Limb (tissue), 2 donors: ENCODE measurements around the gene DIDO1.

Experiments
- DNase-seq, 2 donors: peaks; one replicate each; pipeline ENCODE4 v3.0.0-alpha.2; 2016; ENCODE audit errors: extremely low spot score in 2 of 2

DIDO1 gene

DNA sequence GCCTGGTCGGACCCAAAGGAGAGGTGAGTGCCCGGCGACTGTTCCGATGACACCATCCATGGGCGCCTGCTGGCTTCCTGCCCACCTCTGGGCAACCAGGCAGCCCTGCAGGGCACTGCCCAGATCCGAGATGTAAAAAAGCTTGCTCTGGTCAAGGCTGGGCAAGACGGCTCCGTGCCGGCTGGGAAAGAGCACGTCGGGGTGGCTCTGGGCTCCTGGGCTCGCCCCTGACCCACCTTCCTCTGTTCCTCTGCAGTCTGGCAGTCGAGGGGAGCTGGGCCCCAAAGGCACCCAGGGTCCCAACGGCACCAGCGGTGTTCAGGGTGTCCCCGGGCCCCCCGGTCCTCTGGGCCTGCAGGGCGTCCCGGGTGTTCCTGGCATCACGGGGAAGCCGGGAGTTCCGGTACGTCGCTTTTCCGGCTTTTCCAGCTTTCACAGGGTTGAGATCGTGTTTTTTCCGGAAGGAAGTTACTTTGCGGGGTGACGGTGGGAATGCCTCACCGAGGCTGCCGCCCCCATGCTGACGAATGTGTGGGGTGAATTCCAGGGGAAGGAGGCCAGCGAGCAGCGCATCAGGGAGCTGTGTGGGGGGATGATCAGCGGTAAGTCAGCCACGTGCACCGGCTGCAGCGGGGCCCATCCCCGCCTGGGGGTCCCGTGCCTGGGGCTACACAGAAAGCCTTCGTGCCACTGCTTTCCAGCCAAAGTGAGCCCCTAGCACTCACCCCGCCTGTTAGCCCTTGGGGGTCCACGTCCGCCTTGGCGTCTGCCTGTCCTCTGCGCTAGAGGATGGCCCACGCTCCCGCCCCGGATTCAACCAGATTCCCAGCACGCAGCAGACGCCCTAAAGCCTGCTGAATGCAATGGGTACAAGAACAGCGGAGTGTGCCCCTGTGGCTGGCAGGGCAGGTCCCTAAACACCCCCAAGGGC lies 90.1 kb downstream of the DIDO1 start:
- peak in 1 of 2 donors; percentile 56 for DNase-seq

DNA sequence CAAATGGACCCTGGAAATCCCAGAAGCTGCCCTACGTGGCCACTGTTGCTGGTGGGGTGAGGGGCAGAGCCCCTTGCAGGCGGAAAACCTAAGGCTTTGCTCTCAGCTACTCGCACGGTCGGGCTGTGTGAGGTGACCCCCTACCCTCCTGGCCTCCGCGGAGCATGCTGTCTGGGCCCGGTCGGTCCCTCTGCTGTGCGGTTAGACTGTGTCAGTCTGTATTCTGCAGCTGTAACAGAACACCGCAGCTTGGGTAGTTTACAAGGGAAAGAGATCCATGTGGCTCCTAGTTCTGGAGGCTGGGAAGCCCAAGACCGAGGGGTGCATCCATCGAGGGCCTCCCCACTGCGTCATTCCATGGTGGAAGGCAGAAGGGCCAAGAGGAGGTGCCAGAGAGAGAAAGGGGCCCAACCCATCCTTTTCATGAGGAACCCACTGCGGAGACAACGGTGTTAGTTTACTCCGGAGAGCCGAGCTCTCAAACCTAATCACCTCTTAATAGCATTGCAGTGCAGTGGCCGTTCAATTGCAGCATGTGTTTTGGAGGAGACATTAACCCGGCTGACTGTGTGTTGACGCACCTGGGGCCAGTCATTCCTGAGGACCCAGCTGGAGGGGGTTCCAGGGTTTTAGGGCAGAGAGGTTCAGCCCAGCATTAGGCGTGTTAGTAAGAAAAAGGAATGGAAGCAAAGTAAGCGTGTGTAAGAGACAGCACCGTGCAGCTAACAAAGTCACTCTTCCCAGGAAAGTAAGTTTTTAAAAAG lies 91.2 kb downstream of the DIDO1 start:
- no peak for DNase-seq

DNA sequence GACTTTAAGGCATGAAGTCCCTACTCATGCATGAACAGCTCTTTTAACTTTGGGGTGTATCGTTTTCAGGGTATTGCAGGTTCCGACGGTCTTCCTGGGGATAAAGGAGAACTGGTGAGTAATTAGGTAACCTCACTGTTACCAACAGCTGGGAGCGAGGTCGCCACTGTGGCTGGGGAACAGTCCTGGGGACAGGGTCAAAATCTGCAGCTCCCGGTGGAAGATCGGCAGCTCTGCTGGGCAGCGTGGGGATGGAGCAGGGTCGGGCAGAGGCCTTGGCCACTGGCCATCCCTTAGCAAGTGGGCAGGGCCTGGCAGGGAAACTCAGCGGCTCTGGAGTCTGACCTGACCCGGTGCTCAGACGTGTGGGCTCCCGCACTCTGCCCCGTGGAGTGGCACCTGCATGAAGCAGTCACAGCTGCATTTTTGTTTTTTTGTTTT lies 93.3 kb downstream of the DIDO1 start:
- DNase-seq: peak in 1 of 2 donors; percentile 32

DNA sequence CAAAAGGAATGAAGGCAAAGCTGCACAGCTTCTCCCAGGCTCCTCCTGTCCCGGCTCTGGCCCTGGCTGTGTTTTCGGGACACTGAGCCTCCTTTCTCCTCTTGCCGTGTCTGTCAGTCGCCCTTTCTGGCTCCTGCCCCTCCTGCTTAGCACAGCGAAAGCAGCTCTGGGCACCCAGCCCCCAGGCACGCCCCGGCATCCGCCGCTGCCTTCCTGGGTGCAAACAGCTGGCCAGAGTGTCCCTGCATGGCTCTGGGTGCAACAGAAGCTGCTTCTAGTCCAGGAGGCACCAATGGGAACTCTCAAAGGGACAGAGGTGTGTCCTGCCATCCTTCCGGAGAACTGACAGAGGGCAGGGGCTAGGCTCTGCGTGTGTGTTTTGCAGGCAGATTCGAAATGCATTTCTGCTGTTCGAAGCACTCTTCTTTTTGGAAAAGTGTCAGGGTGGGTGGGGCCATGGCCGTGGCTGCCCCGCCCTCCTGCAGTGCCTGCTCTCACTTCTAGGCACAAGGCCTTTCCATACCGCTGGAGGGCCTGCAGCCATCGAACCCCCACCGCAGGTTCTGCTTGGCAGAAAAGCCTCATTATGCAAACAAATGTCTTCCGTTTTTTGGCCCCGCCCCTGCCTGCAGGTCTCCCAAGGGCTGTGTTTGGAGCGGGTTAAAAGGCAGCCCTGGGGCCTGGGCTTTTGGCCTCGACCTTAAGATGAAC lies 93.9 kb downstream of the DIDO1 start:
- peak in 1 of 2 donors; percentile 45 for DNase-seq

DNA sequence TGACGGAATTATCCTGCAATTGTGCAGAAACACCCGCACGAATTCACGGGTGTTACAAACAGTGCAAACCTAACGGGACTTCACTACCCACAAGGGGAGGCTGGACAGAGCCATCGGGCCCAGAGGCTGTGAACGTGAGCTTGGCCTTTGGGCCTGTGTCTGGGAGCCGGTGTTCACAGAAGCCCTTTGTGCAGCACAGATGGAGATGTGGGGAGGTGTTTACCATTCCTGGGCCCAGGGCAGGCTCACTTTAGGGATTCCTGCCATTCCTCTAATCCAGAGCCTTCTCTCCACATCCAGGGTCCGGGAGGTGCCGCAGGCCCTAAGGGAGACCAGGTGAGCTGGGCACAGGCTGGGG lies 94.5 kb downstream of the DIDO1 start:
- DNase-seq: peak in 1 of 2 donors; percentile 35

DNA sequence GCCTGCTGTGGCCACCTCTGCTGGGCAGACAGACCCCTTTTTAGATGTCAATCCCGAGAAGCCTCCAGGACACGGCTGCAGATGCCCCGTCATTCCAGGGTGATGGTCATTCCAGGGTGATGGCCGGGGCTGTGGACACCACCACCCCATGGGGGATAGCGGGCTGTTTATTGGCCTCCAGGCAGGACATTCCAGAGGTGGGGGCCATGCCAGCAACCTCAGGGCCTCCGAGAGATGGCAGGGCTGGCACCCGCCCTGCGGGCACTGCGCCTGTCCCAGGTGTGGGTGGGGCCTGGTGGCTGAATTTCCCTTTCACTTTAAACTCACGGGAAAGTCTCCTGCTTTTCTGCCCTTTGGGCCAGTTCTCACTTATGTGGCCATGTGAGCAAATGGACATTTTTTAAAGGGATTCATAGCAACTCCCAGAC lies 94.9 kb downstream of the DIDO1 start:
- DNase-seq: peak in 1 of 2 donors; percentile 35

DNA sequence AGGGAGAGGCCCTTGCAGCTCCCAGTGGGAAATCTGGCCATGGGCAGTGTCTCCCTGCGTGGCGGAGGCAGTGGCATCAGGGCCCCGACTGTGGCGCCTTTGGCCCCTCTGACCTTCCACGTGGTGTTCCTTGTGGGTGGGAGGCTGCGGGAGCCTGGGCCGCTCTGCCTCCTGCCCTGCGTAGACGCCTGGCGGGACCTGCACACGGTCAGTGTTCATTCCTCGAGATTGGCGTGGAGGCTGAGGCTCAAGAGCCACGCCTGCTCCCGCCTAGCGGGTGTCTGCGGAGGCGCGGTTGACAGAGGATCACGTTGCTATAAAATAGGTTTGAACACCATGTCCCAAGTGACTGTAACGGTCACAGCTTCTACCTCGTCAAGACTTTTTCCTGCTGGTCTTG lies 95.5 kb downstream of the DIDO1 start:
- peak in 1 of 2 donors; percentile 26 for DNase-seq

- DNase-seq: peak in 1 of 2 donors; percentile 28
Measured at GRCh38 chr20:62830251-62830650, 96.1 kb downstream of the DIDO1 start.

GRCh38 chr20:62829231-62830230 lies 96.8 kb downstream of the DIDO1 start:
- DNase-seq: peak in 1 of 2 donors; percentile 30

DNA sequence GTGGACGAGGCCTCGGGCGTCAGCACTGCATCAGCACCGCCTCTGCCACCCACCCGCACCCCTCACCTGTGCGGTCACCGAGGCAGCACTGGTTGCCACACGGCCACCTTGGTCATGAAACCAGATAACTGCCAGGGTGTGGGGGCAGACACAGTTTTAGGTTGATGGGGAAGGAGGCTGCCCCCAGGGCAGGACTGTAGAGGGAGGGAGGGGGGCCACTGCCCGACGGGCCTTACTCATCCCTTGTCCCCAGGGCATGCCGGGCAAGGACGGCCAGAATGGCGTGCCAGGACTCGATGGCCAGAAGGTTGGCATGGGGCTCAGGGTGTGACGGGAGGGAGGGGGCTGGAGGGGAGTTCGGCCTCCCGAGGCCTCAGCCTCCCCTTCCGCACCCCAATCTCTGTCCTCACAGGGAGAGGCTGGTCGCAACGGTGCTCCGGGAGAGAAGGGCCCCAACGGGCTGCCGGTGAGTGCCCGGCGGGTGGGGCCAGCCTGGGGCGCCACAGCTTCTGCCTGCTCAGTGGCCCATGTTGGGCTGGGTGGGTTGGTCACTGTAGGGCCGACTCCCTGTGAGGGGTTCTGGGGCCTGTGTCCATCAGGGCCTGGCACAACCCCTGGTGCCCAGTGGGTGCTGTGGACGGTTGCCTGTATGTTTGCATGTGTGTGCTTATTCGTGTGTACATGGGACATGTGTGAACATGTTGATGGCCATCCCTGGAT lies 97.6 kb downstream of the DIDO1 start:
- DNase-seq: no peak

GRCh38 chr20:62828051-62828450 lies 98.3 kb downstream of the DIDO1 start:
- no peak for DNase-seq
